HG03175 (cell line): ENCODE data around the gene CSH2.
"Not testable (repeated sequence)": the region's sequence is repeated elsewhere in the genome, so short reads cannot be mapped to it uniquely, and the experiment has no call there.

Experiments used
- ATAC-seq: cut with Tn5 transposase; IDR thresholded peaks from one replicate; pipeline ENCODE4 v1.9.1; 2021; ENCODE audit warnings: mild to moderate bottlenecking, moderate library complexity; ENCODE audit not compliant: unreplicated experiment

Gene CSH2

DNA sequence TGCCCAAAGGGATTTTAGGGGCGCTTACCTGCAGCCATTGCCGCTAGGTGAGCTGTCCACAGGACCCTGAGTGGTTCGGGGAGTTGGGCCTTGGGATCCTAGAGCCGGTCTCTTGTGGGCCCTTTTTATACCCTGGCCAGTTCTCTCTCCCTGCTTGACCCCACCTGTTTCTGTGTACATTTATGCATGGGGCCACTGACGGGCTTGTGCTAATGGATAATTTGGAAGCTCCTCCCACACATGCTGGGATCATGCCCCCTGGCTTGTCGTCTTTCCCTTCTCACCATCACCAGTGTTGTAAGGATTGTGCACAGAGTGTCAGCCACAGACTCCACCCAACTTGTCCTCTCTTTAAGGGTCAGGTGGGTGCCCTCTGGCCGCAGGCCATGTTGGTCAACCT lies at the start of gene CSH2:
TSS of gene CSH2 (minus strand) at position 101 of the 400 bp plus-strand sequence. CDS start at position 38, 63 bp downstream.
- ATAC-seq: not testable (repeated sequence)

DNA sequence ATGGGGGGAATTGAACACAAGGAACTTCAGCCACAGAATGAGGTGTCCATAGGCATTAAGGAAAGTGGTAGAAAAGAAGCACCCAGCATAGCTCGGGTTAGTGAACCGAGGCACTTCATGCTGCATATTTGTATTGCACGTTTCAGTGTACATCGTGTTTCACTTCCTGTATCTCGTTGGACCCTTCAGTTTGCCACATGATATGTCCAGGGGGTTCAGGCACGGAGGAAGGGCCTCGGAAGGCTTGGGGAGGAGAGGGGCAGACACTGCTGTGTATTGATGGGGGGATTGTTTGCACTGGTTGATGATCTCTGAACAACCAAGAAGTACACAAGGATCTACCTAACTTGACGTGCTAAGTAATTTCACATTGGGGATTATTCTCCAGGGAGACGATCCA lies 48.9 kb upstream of the CSH2 start:
- ATAC-seq: peak; percentile 58

DNA sequence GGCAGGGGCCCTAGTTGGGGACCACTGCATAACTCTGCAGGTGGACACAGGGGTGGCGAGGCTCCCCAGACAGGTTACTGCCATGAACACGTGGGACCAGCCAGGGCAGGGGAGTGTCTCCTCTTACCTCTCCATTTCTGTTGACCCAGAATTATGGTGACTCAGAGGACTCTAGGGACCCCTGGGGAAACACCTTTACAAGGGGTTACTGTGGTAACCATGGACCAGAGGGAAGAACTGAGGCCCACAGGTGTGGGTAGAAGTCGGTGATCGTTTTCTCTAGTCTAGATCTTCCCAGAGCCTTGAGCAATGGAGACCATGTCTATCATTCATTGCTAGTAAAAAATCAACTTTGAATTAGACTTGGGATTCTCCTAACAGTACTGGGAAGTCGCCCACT lies 47.3 kb upstream of the CSH2 start:
- not testable (repeated sequence) for ATAC-seq

DNA sequence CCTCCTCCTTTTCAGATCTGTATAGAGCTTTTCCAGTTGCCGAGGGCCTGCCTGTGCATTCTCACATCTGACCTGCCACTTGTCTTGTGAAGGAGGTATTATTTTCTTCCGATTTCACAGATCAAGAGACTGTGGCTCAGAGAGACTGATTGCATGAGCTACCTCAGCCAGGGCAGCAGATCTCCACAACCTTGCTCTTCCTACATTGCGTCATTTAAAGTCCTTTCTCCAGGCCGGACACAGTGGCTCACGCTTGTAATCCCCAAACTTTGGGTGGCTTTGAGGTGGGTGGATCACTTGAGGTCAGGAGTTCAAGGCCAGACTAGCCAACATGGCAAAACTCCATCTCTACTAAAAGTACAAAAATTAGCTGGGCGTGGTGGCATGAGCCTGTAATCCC lies 46.6 kb upstream of the CSH2 start:
- not testable (repeated sequence) for ATAC-seq

DNA sequence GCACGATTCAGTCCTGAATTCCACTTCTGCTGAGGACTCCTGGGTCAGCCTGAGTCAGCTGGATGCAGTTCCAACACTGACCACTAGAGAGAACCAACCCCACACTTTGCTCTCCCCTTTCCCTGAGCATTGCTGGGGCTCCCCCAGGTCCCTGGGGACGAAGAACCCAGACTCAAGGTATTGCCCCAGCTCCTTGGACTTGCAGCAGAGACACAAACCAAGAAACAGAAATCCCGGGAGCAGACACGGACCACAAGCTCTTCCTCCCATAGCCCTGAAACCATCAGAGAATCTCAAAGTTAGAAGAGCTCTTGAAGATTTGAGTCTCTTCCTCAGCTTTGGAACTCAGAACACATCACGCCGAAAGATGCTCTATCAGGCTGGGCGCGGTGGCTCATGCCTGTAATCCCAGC lies 45.8 kb upstream of the CSH2 start:
- ATAC-seq: peak; percentile 62

DNA sequence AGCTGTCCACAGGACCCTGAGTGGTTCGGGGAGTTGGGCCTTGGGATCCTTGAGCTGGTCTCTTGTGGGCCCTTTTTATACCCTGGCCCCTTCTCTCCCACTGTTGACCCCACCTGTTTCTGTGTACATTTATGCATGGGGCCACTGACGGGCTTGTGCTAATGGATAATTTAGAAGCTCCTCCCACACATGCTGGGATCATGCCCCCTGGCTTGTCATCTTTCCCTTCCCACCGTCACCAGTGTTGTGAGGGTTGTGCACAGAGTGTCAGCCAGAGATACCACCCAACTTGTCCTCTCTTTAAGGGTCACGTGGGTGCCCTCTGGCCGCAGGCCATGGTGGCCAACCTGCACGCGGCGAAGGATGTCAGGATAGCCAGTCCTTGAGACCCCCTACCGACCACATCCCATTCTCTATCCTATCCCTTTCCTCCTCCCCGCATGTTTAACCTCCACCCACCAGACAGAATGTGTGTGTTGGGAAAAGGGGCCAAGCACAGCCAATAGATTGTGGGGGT lies 45.4 kb upstream of the CSH2 start, which contains the start of gene GH1:
TSS of gene GH1 (minus strand) at position 51 of the 517 bp plus-strand sequence. CDS start 63 bp downstream, outside the sequence.
- ATAC-seq: not testable (repeated sequence)

DNA sequence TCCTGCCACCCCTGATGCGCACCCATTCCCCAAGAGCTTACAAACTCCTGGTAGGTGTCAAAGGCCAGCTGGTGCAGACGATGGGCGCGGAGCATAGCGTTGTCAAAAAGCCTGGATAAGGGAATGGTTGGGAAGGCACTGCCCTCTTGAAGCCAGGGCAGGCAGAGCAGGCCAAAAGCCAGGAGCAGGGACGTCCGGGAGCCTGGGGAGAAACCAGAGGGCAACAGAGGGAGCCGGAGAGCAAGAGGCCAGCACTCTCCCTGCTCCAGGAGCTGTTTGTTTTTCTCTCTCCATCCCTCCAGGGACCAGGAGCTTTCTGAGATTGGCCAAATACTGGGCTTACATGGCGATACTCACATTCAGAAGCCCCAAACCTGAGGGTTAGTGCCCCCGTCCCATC lies 44.8 kb upstream of the CSH2 start:
- ATAC-seq: no peak

DNA sequence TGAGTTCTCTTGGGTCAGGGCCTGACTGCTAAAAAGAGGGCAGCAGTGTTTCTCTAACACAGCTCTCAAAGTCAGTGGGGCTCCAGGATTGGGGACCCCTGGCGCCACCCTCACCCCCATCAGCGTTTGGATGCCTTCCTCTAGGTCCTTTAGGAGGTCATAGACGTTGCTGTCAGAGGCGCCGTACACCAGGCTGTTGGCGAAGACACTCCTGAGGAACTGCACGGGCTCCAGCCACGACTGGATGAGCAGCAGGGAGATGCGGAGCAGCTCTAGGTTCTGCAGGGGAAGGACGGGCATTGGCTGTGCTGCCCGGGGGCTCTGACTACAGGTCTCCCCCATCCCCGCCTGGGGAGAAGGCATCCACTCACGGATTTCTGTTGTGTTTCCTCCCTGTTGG lies 44.2 kb upstream of the CSH2 start:
- ATAC-seq: no peak

DNA sequence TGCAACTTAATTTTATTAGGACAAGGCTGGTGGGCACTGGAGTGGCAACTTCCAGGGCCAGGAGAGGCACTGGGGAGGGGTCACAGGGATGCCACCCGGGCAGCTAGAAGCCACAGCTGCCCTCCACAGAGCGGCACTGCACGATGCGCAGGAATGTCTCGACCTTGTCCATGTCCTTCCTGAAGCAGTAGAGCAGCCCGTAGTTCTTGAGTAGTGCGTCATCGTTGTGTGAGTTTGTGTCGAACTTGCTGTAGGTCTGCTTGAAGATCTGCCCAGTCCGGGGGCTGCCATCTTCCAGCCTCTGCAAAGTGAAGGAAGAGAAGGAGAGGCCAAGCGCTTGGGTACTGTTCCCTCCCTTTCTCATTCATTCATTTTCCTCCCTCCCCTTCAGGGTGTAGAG lies 43.7 kb upstream of the CSH2 start:
- not testable (repeated sequence) for ATAC-seq

DNA sequence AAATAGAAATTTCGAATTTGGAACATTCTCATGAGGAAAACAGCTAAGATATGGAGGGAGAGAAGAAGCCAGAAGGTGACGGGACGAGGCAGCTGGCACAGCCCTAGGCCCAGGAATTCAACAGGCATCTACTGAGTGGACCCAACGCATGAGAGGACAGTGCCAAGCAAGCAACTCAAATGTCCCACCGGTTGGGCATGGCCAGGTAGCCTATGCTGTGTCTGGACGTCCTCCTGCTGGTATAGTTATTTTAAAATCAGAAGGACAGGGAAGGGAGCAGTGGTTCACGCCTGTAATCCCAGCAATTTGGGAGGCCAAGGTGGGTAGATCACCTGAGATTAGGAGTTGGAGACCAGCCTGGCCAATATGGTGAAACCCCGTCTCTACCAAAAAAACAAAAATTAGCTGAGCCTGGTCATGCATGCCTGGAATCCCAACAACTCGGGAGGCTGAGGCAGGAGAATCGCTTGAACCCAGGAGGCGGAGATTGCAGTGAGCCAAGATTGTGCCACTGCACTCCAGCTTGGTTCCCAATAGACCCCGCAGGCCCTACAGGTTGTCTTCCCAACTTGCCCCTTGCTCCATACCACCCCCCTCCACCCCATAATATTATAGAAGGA lies 43.2 kb upstream of the CSH2 start:
- no peak for ATAC-seq

DNA sequence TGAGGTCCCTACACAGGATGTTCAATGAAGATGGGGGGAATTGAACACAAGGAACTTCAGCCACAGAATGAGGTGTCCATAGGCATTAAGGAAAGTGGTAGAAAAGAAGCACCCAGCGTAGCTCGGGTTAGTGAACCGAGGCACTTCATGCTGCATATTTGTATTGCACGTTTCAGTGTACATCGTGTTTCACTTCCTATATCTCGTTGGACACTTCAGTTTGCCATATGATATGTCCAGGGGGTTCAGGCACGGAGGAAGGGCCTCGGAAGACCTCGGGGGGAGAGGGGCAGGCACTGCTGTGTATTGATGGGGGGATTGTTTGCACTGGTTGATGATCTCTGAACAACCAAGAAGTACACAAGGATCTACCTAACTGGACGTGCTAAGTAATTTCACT lies 42.3 kb upstream of the CSH2 start:
- ATAC-seq: peak; percentile 54

DNA sequence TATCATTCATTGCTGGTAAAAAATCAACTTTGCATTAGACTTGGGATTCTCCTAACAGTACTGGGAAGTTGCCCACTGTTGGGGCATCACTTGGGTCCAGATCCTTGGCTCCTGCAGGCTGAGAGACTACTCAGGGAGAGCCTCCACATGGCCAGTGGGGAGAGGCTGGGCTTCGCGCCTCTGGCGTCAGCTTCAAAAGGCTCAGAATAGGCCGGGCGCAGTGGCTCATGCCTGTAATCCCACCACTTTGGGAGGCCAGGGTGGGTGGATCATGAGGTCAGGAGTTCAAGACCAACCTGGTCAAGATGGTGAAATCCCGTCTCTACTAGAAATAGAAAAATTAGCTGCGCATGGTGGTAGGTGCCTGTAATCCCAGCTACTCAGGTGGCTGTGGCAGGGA lies 41.0 kb upstream of the CSH2 start:
- ATAC-seq: no peak

DNA sequence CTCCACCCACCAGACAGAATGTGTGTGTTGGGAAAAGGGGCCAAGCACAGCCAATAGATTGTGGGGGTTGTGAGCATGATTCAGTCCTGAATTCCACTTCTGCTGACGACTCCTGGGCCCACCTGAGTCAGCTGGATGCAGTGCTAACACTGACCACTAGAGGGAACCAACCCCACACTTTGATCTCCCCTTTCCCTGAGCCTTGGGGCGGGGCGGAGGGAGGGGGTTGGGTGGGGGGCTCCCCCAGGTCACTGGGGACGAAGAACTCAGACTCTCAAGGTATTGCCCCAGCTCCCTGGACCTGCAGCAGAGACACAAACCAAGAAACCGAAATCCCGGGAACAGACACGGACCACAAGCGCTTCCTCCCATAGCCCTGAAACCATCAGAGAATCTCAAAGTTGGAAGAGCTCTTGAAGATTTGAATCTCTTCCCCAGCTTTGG lies 38.2 kb upstream of the CSH2 start:
- ATAC-seq: no peak

DNA sequence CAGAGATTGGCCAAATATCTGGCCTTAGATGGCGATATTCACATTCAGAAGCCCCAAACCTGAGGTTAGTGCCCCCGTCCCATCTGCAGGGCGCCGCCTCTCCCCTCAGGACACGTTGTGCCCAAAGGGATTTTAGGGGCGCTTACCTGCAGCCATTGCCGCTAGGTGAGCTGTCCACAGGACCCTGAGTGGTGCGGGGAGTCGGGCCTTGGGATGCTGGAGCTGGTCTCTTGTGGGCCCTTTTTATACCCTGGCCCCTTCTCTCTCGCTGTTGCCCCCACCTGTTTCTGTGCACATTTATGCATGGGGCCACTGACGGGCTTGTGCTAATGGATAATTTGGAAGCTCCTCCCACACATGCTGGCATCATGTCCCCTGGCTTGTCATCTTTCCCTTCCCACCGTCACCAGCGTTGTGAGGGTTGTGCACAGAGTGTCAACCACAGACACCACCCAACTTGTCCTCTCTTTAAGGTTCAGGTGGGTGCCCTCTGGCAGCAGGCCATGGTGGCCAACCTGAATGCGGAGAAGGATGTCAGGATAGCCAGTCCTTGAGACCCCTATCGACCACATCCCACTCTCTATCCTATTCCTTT lies 37.7 kb upstream of the CSH2 start, which contains the start of gene CSHL1:
TSS of gene CSHL1 (minus strand) at position 218 of the 595 bp plus-strand sequence. CDS start at position 156, 62 bp downstream.
- no peak for ATAC-seq

DNA sequence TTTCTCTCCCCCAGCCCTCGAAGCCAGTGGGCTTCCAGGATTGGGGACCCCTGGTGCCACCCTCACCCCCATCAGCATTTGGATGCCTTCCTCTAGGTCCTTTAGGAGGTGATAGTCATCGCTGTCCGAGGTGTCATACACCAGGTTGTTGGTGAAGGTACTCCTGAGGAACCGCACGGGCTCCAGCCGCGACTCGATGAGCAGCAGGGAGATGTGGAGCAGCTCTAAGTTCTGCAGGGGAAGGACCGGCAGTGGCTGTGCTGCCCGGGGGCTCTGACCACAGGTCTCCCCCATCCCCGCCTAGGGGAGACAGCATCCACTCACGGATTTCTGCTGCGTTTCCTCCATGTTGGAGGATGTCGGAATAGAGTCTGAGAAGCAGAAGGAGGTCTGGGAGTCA lies 36.6 kb upstream of the CSH2 start:
- no peak for ATAC-seq

DNA sequence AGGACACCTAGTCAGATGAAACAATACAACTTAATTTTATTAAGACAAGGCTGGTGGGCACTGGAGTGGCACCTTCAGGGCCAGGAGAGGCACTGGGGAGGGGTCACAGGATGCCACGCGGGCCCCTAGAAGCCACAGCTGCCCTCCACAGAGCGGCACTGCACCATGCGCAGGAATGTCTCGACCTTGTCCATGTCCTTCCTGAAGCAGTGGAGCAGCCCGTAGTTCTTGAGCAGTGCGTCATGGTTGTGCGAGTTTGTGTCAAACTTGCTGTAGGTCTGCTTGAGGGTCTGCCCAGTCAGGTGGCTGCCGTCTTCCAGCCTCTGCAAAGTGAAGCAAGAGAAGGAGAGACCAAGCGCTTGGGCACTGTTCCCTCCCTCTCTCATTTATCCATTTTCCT lies 36.1 kb upstream of the CSH2 start:
- not testable (repeated sequence) for ATAC-seq

DNA sequence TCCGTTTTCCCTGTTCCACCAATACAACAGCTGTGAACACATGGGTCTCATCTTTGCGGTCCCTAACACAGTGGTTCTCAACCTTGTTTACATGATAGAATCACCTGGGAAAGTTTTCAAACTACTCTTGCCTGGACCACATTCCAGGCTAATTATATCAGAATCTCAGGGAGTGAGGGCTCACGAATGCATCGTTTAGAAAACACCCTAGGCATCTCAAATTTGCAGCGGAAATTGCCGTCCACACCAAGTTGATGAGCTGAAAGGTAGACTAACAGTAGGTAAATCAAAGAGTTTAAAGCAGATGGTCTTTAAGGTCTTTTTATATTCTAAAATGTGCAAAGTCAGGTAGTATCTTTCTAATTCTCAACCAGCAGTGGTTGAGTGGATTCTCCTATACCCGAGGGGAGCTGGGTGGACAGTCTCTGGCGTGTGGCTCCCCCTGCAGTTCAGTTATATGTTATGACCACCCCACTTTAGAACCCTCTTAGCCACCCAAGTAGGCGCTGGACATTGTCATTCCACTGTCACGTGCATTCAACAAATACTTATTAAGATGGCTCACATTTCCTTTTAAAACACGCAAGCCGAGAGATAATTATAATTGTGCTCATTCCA lies 33.8 kb upstream of the CSH2 start:
- ATAC-seq: not testable (repeated sequence)

DNA sequence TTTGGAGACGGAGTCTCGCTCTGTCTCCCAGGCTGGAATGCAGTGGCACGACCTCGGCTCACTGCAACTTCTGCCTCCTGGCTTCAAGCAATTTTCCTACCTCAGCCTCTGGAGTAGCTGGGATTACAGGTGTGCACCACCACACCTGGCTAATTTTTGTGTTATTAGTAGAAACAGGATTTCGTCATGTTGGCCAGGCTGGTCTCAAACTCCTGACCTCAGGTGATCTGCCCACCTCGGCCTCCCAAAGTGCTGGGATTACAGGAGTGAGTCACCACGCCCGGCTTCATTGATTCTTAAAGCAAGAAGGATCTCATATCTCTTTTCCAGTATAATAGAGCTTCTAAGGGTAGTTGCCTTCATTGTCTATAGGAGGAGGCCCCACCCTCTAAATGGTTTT lies 31.3 kb upstream of the CSH2 start:
- not testable (repeated sequence) for ATAC-seq

DNA sequence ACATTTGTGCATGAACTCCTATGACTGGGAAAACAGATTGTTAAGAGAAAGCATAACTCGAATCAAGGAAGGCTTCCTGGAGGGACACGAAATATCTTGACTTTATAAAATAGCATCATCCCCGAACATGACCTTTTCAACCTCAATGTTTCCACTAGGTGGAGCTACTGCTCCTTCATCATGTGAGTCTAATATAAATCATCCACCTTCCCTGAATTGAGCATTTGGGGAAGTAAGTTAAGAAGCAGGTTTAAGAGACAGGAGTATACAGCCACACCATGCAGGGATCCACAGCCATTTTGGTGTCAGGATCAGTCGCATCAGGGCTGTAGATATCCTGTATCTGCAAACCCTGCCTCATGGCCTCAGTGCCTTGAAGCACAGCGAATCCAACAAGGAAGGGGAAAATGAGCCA lies 30.3 kb upstream of the CSH2 start:
- ATAC-seq: not testable (repeated sequence)

DNA sequence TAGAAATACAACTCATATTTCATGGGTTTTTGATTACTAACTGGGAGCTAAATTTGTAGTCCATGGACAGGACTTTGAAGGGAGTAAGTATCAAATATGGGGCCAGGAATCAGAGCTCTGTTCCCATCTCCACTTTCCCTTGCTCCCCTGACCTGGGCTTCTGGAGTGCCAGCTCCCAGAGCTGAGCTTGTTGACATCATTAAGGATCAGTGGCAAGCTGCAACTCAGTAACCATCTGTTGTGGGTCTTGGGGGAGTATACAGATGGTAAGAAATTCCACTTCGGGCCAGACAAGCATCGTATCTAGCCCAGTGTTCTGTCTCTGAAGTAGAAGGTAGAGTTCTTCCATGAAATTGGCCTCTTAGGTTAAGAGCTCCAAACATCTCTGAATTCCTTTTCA lies 28.5 kb upstream of the CSH2 start:
- not testable (repeated sequence) for ATAC-seq

DNA sequence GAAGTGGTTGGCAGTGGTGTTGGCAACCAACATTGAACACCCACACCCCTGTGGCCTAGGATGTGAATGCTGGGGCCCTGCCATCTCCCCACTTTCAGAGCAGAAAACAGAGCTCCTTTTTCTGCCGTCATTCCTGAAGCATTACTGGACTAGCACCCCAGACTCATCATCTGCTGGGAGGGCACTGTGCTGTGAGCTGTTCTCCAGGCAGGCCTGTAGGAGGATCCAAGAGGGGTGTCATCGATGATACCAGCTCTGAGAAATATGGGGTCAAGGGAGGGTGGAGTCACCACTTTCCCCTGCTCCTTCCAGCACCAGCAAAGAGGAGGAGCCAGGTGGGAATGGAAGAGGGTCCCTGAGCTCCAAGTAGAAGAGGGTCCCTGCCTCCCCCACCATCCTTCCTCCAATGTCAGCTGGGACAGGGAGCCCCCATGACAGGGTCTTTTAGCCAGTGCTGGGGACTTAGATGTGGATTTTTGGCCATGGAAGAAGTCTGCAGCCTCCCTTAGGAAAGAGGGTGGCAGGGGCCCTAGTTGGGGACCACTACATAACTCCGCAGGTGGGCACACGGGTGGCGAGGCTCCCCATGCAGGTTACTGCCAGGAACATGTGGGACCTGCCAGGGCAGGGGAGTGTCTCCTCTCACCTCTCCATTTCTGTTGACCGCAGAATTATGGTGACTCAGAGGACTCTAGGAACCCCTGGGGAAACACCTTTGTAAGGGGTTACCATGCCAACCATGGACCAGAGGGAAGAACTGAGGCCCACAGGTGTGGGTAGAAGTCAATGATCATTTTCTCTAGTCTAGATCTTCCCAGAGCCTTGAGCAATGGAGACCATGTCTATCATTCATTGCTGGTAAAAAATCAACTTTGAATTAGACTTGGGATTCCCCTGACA lies 25.7 kb upstream of the CSH2 start:
- peak; percentile 47 for ATAC-seq
